ENCODE data around the gene TGFB2. TPM values are rescaled to one million over a fixed set of nuclear protein-coding genes. Genes with fewer than 3 reads are reported as not detected.

TGFB2 gene
- total RNA-seq, 1 experiment from 2014 or later = not detected

- H3K79me1 ChIP-seq (ENCODE audit: insufficient read depth, low read depth, low read length, poor library complexity, severe bottlenecking) = no peaks in the 10 kb centered on the region
- Mint-ChIP-seq H3K27ac (no peak overlapping the region), H3K4me3 (no peak overlapping the region), H3K9me3 (no peaks in the 10 kb centered on the region), H3K36me3 (ENCODE audit: insufficient read depth in 1 of 3, low read depth in 3 of 3) (no peaks in the 10 kb centered on the region), H3K27me3 (ENCODE audit: low read depth) (no peaks in the 10 kb centered on the region), H3K4me1 (peaks cover 5 to 6% of the 10 kb centered on the region in 2 experiments)
- H3K23me2 ChIP-seq (ENCODE audit: insufficient read length, low read depth, low read length, poor library complexity, severe bottlenecking) = no peaks in the 10 kb centered on the region
- H2BK5ac ChIP-seq (ENCODE audit: insufficient read length, low read length) = no peak overlapping the region
- H3K9ac ChIP-seq (ENCODE audit: extremely low read depth, insufficient read length, low read length) = no peak overlapping the region
- H2BK12ac ChIP-seq (ENCODE audit: insufficient read length, low read depth, low read length) = no peak overlapping the region
- no peak for DNase-seq
- no peak overlapping the region for H3K23ac ChIP-seq (ENCODE audit: insufficient read length, low read depth, low read length)
- no peak overlapping the region for H3K4me2 ChIP-seq (ENCODE audit: insufficient read depth, insufficient read length, low read length)
- no peak overlapping the region for H2AFZ ChIP-seq (ENCODE audit: low read length)
- no CpG with 5 or more reads among the region's 2 CpGs for WGBS (ENCODE audit: extremely low coverage, insufficient read length, low lambda C conversion rate)
- no peak overlapping the region for H3K18ac ChIP-seq (ENCODE audit: insufficient read length, low read depth, low read length)
- H3K4ac ChIP-seq (ENCODE audit: low read depth, low read length) = no peak overlapping the region
- no peaks in the 10 kb centered on the region for H3K27me3 ChIP-seq (ENCODE audit: insufficient read depth, low read length)
- no peaks in the 10 kb centered on the region for H3K9me3 ChIP-seq (ENCODE audit: control insufficient read depth, low read depth, low read length)
- no peak overlapping the region for H3K14ac ChIP-seq (ENCODE audit: insufficient read depth, low read length)
- H2BK20ac ChIP-seq (ENCODE audit: low read depth, low read length, poor library complexity, severe bottlenecking) = no peak overlapping the region
- H4K20me1 ChIP-seq (ENCODE audit: control insufficient read depth, insufficient read depth, insufficient read length) = no peaks in the 10 kb centered on the region
- no peak overlapping the region for H3K27ac ChIP-seq (ENCODE audit: insufficient read length, low read depth, low read length)
- no peaks in the 10 kb centered on the region for H3K79me2 ChIP-seq (ENCODE audit: insufficient read depth, low read length)
- H2BK120ac ChIP-seq (ENCODE audit: low read depth, low read length, poor library complexity, severe bottlenecking) = no peak overlapping the region
- no peak overlapping the region for H4K91ac ChIP-seq (ENCODE audit: insufficient read length, low read depth, low read length)
- no peak overlapping the region for H3K56ac ChIP-seq (ENCODE audit: insufficient read length, low read depth, low read length)
- H2BK15ac ChIP-seq (ENCODE audit: low read depth, low read length) = no peak overlapping the region
- no peak overlapping the region for H4K8ac ChIP-seq (replicated peaks; ENCODE audit: insufficient read length, low read depth, low read length)
- no peak overlapping the region for H2AK5ac ChIP-seq (ENCODE audit: insufficient read length, low read length)
- no peak overlapping the region for H4K5ac ChIP-seq (ENCODE audit: insufficient read length, low read depth, low read length)
- H3K4me1 ChIP-seq (ENCODE audit: insufficient read depth, low read length) = no peaks in the 10 kb centered on the region
- TF ChIP-seq CTCF (conservative IDR thresholded peaks at IDR 0.05) = no peak
- no peak overlapping the region for H3T11ph ChIP-seq (ENCODE audit: low read length)
Observed at GRCh38 chr1:218369688-218370511, 24.8 kb downstream of the TGFB2 start.
